HG02642 (cell line): ENCODE data around the gene CGB7.
"Not testable (repeated sequence)": the region's sequence is repeated elsewhere in the genome, so short reads cannot be mapped to it uniquely, and the experiment has no call there.

Source experiments
- ATAC-seq: cut with Tn5 transposase; IDR thresholded peaks from one replicate; pipeline ENCODE4 v1.9.1; 2021; ENCODE audit warnings: mild to moderate bottlenecking; ENCODE audit not compliant: unreplicated experiment, poor library complexity

Gene CGB7

GRCh38 chr19:49043548-49043947, 14.0 kb downstream of the CGB7 start, which contains the start of gene CGB5:
Gene CGB5 (plus strand): TSS chr19:49043848. CDS start chr19:49044210, 362 bp downstream.
- not testable (repeated sequence) for ATAC-seq

GRCh38 chr19:49042666-49043065, 14.9 kb downstream of the CGB7 start:
- not testable (repeated sequence) for ATAC-seq

- ATAC-seq, result no peak
These were observed 15.4 kb downstream of the CGB7 start for GRCh38 chr19:49042177-49042576.

- not testable (repeated sequence) for ATAC-seq
These were observed 17.8 kb downstream of the CGB7 start for GRCh38 chr19:49039736-49040135.

GRCh38 chr19:49038557-49039276, 18.8 kb downstream of the CGB7 start:
- not testable (repeated sequence) for ATAC-seq

- not testable (repeated sequence) for ATAC-seq
These were observed 19.4 kb downstream of the CGB7 start for GRCh38 chr19:49038111-49038510.

GRCh38 chr19:49036815-49037214, 20.7 kb downstream of the CGB7 start, which contains the start of gene CGB1:
Gene CGB1 (minus strand): TSS chr19:49036895. CDS start chr19:49036711, 184 bp downstream.
- ATAC-seq, result not testable (repeated sequence)

- ATAC-seq, result not testable (repeated sequence)
These were observed 25.8 kb downstream of the CGB7 start, which contains the start of gene CGB2 for GRCh38 chr19:49031642-49032301. Gene CGB2 (plus strand): TSS chr19:49031890. CDS start chr19:49032096, 206 bp downstream.

GRCh38 chr19:49030323-49030722, 27.2 kb downstream of the CGB7 start:
- ATAC-seq, result not testable (repeated sequence)

- not testable (repeated sequence) for ATAC-seq
These were observed 27.8 kb downstream of the CGB7 start for GRCh38 chr19:49029749-49030148.

- not testable (repeated sequence) for ATAC-seq
These were observed 28.9 kb downstream of the CGB7 start for GRCh38 chr19:49028686-49029085.

- ATAC-seq, result not testable (repeated sequence)
These were observed 31.9 kb downstream of the CGB7 start for GRCh38 chr19:49025599-49025998.

- ATAC-seq, result not testable (repeated sequence)
These were observed 32.5 kb downstream of the CGB7 start for GRCh38 chr19:49025088-49025487.

- ATAC-seq, result not testable (repeated sequence)
These were observed 33.3 kb downstream of the CGB7 start, which contains the start of gene CGB3 for GRCh38 chr19:49024233-49024632. Gene CGB3 (minus strand): TSS chr19:49024333. CDS start chr19:49023971, 362 bp downstream.

- ATAC-seq, result no peak
These were observed 35.4 kb downstream of the CGB7 start for GRCh38 chr19:49022116-49022515.

GRCh38 chr19:49020931-49021895, 36.3 kb downstream of the CGB7 start:
- ATAC-seq, result no peak

GRCh38 chr19:49020342-49020741, 37.2 kb downstream of the CGB7 start:
- no peak for ATAC-seq

- no peak for ATAC-seq
These were observed 38.2 kb downstream of the CGB7 start for GRCh38 chr19:49019242-49019932.
